LNCaP clone FGC (cell line): ENCODE results near the gene CDK6.
"Not testable (repeated sequence)": the region's sequence is repeated elsewhere in the genome, so short reads cannot be mapped to it uniquely, and the experiment has no call there.

Experiments used
- DNase-seq: peaks from one replicate; pipeline ENCODE4 v3.0.0-alpha.2; 2011; ENCODE audit warnings: low read depth
- H3K4me3 ChIP-seq: 2 replicates; pipeline ENCODE4 v1.5.1; 2011; ENCODE audit warnings: mild to moderate bottlenecking, low read depth, low read length, control low read depth
- CTCF ChIP-seq: IDR thresholded peaks from 2 replicates; pipeline ENCODE4 v1.5.1; 2012; ENCODE audit warnings: mild to moderate bottlenecking; ENCODE audit not compliant: control insufficient read depth, insufficient read depth; ENCODE audit errors: extremely low read depth

Gene CDK6

DNA sequence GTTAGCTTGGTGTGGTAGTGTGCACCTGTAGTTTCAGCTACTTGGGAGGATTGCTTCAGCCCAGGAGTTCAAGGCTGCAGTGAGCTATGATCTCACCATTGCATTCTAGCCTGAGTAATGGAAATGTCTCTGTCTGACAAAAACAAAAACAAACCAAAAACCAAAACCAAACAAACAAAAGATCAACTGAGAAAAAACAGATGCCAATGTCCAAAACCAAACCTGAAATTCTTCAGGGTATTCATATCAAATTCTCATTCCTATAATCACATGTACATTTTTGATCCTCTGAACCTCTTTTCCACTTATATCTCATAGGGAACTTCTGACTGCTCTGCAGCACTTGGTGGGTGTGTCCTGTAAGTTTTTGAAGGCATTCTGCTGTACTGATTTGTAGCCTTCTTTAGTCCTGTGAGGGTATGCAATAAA lies 87.0 kb downstream of the CDK6 start:
- DNase-seq, result no peak
- no peak overlapping the region for H3K4me3 ChIP-seq
- no peak for TF ChIP-seq CTCF

DNA sequence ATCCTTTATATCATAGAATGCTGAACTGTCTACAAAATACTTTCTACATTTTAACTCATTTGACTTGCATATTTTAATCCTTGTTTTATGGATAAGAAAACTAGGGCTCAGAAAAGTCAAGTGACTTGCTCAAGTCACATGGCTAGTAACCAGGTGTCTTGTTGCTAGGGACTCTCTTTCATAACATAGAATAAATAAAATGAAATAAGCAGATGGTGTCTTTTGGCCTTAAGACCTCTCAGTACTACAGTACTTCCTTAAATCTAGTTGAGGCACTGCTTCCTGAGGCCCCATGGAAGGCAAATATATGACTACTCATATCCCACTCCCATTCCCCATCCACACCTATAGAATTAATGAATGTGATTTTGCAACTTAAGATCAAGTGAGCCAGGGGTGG lies 87.9 kb downstream of the CDK6 start:
- no peak for DNase-seq
- no peak overlapping the region for H3K4me3 ChIP-seq
- no peak for TF ChIP-seq CTCF

DNA sequence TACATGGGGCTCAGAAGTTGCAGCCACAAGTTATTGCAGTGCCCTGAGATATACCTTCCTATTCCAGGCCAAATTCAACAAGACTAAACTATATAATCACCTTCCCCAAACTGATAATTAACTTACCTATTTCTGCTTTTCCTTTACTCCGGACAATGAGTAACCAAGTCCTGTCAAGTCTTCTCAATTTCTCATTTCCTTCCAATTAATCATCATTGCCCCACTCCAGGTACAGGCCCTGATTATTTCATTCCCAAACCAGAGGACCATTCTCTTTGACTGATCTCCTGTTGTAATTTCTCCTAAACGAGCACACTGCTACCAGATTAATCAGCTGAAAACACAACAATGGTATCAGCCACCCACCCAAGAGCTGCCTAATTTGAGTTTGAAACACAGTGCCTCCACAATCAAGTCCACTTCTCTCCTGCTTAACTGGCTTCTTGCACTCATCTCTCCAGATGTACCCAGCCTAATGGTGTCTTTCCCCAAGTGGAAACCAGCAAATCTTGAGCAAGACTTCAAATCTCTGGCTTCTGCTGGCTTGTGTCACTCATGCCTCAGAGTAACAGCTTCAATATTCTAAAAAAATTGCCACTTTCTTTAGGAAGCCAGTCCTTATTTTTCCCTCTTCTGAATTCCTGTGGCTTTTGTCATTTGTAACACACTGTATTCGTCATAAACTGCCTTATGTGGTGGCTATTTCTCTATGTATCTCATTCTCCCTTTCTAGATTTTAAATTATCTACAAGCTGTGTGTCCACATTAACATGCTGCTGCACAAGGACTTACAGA lies 89.1 kb downstream of the CDK6 start:
- no peak overlapping the region for H3K4me3 ChIP-seq
- TF ChIP-seq CTCF, result no peak
- no peak for DNase-seq

GRCh38 chr7:92745241-92745640 lies 91.1 kb downstream of the CDK6 start:
- TF ChIP-seq CTCF, result no peak
- no peak for DNase-seq

DNA sequence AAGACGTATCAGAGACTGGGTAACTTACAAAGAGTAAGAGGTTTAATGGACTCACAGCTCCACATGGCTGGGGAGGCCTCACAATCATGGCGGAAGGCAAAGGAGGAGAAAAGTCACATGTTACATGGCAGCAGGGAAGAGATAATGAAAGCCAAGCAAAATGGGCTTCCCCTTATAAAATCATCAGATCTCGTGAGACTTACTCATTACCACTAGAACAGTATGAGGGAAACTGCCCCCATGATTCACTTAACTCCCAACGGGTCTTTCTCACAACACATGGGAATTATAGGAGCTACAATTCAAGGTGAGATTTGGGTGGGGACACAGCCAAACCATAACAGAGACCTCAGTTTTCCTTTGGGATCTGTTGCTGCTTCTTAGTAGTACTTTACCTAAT lies 92.2 kb downstream of the CDK6 start:
- not testable (repeated sequence) for DNase-seq, H3K4me3 ChIP-seq

More at GRCh38 chr7:92745241-92745640, 91.1 kb downstream of the CDK6 start:
- no peak overlapping the region for H3K4me3 ChIP-seq

DNA sequence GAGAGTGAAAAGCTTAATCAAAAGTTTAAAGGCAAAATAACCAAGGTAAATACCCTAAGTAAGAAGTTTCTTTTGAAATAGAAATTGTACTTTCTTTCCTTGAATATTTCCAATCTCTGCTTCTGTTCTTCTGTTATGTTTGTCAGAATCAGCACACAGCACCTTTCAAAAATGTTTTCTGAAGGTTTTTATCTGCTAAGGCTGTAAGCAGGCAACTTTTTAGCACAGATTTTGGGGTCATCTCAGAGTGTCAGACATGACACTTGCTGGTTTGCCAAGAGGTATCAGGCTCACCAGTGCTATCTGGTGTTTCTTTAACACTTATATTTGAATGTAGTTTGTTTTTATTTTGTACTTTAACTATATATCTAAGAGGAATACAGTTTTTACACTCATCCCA lies 94.2 kb downstream of the CDK6 start:
- TF ChIP-seq CTCF, result no peak
- no peak overlapping the region for H3K4me3 ChIP-seq
- no peak for DNase-seq

- no peak for TF ChIP-seq CTCF
- no peak overlapping the region for H3K4me3 ChIP-seq
- no peak for DNase-seq
These were observed 95.7 kb downstream of the CDK6 start for GRCh38 chr7:92740700-92741126.
